Activated CD4-positive, CD25-positive, alpha-beta regulatory T cell treated with anti-CD3 and anti-CD28 coated beads, Interleukin-2, amount 50 U/mL, for 24 hours (primary cell): ENCODE data around the gene GNG3.
"Not testable (repeated sequence)": the region's sequence is repeated elsewhere in the genome, so short reads cannot be mapped to it uniquely, and the experiment has no call there.

Experiments used
- ATAC-seq, 2 donors: fragments of 150-1000 bp; cut with Tn5 transposase; one replicate each; pipeline ENCODE4 v1.10.0; 2021; ENCODE audit warnings: mild to moderate bottlenecking in 1 of 2, moderate library complexity in 1 of 2

The GNG3 gene

DNA sequence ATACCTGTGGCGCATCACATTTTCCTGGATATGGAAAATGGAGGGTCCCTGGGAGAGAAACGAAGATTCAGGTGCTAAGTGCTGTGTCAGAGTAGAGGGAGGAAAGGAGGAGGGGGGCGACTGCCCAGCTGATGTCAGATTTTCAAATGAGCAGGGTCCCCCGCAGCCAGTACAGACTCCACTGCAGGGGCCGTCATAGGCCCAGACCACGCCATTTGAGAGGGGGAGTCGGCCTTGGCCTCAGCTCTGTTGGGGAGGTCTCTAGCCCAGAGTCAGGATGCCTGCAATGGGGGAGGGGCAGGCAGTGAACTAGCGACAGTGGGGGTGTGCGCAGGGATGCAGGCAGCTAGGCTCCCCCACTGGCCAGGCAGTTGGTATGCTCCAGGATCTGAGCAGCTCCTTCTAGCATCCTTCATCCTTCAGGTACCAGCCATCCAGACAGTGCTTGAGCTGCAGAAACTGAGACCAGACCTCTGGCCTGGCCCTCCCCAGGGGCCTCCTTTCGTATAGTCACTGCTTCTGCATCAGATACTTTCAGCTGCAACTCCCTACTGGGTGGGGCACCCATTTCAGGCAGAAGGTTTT, at the start of gene GNG3, which contains the start of gene BSCL2:
TSS of gene GNG3 (plus strand) at position 400 of the 585 bp plus-strand sequence. CDS start 620 bp downstream, outside the sequence.
TSS of gene BSCL2 (minus strand) at position 148 of the 585 bp plus-strand sequence. CDS start 229 bp downstream, outside the sequence.
- no peak for ATAC-seq

DNA sequence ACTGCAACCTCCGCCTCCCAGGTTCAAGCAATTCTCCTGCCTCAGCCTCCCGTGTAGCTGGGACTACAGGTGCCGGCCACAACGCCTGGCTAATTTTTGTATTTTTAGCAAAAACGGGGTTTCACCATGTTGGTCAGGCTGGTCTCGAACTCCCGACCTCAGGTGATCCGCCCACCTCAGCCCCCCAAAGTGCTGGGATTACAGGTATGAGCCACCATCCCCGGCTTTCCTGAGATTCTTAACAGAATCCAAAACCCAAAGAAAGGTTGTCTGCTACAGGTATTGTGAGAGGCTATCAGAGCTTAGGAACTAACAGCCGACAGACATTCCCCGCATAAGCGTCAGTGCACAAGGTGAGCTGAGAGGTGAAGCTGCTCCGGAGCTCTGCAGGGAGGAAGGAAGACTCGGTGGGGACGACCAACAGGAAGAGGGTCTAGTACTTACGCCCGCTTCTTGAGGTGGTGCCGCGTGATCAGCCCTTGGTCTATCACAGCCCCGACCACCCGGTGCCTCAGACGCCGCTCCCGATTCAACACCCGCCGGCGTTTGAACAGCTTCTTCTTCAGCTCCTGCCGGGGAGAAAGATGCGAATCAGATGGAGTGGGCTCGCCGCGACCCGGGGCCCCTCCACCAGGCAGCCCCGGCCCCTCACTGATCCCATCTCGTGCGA, 42.9 kb upstream of the GNG3 start:
- ATAC-seq = peak; percentile 55 to 67

DNA sequence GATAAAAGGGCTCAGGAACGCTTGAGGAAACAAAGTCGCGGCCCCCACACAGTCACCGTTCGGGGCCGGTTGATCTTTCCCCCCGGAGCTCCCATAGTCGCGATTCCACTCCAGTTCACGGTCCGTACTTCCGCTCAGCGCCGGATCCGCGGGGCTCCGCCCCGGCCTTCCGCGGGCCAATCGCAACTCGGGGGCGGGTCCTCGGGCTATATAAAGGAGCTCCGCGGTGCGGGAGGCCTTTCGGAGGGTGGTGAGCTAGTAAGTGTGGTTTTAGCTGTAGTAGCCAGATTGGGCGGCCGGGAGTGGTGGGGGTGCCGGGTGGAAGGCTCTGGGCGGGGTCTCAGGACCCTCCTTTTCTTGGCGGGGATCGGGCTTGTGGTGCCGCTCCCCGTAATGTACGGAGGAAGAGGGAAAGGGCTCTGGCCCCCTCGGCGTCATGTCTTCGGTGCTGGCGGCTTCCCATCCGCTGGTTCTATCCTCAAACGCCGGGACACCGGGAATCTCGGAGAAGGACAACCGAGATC, 42.3 kb upstream of the GNG3 start, which contains the start of the genes C11orf98 and CSKMT:
TSS of gene C11orf98 (minus strand) at position 136 of the 524 bp plus-strand sequence. CDS start at position 95, 41 bp downstream.
TSS of gene CSKMT (plus strand) at position 238 of the 524 bp plus-strand sequence. CDS start 568 bp downstream, outside the sequence.
- ATAC-seq = peak; percentile 92

GRCh38 chr11:62665599-62666258, 41.7 kb upstream of the GNG3 start:
- ATAC-seq = peak; percentile 33 to 38

DNA sequence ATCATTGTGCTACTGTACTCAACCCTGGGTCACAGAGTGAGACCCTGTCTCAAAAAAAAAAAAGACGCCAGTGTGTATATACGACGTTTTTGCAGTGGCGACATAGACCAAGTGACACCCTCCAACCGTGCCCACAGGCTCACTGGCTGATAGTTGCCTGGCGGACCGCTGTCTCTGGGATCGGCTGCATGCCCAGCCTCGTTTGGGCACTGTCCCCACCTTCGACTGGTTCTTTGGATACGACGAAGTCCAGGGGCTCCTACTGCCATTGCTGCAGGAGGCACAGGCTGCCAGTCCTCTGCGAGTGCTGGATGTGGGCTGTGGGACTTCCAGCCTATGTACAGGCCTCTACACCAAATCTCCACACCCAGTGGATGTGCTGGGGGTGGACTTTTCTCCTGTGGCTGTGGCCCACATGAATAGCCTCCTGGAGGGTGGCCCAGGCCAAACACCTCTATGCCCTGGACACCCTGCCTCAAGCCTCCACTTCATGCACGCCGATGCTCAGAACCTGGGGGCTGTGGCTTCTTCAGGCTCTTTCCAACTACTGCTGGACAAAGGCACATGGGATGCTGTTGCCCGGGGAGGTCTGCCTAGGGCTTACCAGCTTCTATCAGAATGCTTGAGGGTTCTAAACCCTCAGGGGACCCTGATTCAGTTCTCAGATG, 41.1 kb upstream of the GNG3 start:
- no peak for ATAC-seq

DNA sequence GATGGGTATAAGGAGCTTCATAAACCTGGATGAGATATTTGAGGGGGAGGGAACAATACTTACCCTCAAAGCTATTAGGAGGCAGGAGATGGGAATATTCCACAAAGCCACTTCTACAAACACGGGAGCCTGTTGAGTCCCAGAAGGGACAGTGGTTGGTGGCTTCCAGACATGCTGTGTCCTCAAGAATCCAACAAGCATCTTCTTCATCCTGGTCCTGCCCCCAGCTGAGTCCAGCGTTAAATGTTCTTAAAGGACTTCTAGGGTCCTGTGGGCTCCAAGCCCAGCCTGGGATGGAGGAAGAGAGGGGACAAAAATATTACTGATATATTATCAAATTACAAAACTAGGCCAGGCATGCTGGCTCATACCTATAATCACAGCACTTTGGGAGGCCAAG, 40.0 kb upstream of the GNG3 start:
- ATAC-seq = no peak

DNA sequence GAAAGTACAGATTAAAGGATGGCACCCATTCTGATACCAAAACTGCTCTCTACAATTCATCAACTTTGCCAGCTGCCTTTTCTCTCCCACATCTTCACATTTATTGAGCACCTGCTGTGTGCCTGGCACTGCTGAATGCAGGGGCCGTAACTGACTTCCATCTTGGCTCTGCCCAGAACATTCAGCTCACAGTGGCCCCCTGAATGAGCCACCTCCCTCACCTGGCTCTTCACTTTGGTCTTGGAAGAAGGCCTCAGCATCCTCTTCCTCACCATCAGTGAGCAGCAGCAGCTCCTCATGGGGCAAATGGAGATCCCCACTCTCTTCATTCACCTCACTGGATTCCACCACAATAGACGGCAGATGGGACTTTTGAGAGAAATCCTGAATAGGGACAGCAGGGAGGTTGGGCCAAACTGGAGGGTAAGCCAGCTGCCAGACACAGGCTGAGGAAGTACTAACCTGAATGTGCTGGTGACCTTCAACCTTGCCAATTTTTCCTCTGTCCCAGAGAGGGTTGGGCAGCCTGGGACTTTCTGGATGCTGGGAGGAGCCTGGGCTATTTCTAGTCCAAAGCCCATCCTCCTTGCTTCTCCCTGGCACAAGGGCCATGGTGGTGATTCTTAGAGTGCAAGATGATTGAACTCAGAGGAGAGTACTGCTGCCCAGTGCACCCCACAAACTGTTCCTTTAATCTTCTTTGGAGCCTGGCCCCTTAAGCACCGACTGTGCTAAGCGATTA, 37.9 kb upstream of the GNG3 start:
- no peak for ATAC-seq

- ATAC-seq = peak; percentile 3 to 8
Measured at GRCh38 chr11:62671236-62671607, 36.3 kb upstream of the GNG3 start.

DNA sequence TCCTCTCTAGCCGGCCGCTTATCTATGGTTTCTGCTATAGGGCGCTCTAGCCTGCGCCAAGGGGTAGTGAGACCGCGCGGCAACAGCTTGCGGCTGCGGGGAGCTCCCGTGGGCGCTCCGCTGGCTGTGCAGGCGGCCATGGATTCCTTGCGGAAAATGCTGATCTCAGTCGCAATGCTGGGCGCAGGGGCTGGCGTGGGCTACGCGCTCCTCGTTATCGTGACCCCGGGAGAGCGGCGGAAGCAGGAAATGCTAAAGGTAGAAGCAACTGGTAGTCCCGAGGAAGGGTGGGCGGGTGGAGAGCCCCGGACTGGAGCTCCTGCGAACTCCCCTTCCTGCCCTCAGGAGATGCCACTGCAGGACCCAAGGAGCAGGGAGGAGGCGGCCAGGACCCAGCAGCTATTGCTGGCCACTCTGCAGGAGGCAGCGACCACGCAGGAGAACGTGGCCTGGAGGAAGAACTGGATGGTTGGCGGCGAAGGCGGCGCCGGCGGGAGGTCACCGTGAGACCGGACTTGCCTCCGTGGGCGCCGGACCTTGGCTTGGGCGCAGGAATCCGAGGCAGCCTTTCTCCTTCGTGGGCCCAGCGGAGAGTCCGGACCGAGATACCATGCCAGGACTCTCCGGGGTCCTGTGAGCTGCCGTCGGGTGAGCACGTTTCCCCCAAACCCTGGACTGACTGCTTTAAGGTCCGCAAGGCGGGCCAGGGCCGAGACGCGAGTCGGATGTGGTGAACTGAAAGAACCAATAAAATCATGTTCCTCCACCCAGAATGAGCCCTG, 35.7 kb upstream of the GNG3 start, which contains the start of the genes LBHD1 and UQCC3:
TSS of gene LBHD1 (minus strand) at position 660 of the 782 bp plus-strand sequence. CDS start 2,236 bp downstream, outside the sequence.
TSS of gene UQCC3 (plus strand) at position 66 of the 782 bp plus-strand sequence. CDS start at position 139, 73 bp downstream.
- peak; percentile 88 to 90 for ATAC-seq

- no peak for ATAC-seq
Measured at GRCh38 chr11:62673196-62673525, 34.3 kb upstream of the GNG3 start.

DNA sequence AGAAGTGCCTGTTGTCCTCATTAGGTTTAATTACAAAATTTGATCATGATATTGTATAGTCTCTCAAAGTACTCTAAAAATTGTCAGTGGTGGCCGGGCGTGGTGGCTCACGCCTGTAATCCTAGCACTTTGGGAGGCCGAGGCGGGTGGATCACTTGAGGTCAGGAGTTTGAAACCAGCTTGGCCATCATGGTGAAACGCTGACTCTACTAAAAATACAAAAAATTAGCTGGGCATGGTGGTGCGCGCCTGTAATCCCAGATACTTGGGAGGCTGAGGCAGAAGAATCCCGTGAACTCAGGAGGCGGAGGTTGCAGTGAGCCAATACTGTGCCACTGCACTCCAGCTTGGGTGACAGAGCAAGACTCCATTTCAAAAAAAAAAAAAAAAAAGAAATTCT, 32.1 kb upstream of the GNG3 start:
- not testable (repeated sequence) for ATAC-seq

DNA sequence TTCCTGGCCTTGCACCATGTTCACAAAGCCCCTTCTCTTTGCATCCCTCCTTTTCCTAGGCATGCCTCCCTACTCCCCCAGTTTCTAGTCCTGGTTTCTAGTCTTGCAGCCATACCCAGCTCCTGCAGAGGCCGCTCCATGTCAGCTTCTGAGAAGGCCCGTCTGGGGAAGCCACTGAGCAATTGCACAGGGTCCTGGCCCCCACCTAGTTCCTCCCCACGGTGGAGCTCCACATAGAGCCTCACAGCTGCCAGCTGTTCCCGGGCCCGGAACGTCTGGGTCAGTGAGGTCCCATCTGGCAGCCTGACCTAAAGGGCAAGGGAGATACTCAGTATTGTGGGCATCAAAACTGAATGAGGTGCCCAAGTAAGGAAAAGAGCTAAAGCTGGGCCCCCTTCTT, 30.8 kb upstream of the GNG3 start:
- no peak for ATAC-seq

DNA sequence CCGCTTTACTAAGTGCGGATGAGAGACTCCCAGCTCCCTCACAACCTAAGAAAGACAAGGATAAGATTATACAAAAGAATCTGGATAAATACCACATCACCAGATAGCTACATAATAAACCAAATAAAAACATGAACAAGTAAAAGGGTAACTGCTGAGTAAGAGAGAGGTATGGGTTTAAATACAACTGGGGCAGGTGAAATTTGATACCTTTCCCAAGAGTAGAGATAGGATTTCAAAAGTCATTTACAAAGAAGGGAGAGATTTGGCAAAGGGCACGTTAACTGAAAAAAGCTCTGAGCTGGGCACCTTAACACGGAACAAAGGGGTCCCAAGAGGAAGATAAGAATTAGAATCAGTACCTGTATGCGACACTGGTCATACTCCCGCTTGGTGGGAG, 30.3 kb upstream of the GNG3 start:
- no peak for ATAC-seq

GRCh38 chr11:62677714-62678113, 29.8 kb upstream of the GNG3 start:
- no peak for ATAC-seq

- ATAC-seq = no peak
Measured at GRCh38 chr11:62678433-62678769, 29.1 kb upstream of the GNG3 start.

GRCh38 chr11:62678770-62679696, 28.4 kb upstream of the GNG3 start, which contains the start of gene UBXN1:
Gene UBXN1, minus strand, starts transcription at chr11:62679073. Its CDS starts 150 bp downstream, at chr11:62678923.
- ATAC-seq = peak; percentile 89

DNA sequence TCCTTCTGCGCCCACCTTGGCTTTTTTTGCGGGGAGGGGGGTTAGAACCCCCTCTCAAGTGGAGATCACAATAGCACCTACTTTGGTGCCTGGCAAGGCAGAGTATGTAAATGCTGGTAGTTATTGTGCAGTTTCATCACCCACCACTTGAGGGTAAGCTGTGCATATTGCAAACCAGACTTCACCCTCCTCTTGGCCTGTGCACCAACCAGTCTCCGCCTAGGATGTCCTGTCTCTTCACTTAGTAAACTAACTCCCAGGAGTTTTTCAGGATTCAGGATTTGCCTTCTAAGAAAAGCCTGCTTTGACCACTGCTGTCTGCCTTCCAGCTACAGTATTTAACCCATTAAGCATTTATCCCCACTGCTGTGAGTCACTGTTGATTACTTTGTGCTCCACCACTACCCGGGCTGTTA, 26.6 kb upstream of the GNG3 start:
- ATAC-seq = peak; percentile 60 to 62

DNA sequence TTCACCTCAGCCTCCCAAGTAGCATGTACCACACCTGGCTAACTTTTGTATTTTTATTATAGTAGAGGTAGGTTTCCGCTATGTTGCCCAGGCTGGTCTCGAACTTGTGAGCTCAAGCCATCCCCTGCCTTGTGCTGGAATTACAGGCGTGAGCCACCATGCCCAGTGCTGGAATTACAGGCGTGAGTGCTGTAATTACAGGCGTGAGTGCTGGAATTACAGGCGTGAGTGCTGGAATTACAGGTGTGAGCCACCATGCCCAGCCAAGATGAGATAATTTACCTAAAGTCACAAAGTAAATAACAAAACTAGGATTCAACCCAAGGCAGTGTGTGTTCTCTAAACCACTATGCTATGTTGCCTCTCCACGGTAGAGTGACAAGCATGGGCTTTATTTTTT, 25.0 kb upstream of the GNG3 start:
- ATAC-seq = no peak

DNA sequence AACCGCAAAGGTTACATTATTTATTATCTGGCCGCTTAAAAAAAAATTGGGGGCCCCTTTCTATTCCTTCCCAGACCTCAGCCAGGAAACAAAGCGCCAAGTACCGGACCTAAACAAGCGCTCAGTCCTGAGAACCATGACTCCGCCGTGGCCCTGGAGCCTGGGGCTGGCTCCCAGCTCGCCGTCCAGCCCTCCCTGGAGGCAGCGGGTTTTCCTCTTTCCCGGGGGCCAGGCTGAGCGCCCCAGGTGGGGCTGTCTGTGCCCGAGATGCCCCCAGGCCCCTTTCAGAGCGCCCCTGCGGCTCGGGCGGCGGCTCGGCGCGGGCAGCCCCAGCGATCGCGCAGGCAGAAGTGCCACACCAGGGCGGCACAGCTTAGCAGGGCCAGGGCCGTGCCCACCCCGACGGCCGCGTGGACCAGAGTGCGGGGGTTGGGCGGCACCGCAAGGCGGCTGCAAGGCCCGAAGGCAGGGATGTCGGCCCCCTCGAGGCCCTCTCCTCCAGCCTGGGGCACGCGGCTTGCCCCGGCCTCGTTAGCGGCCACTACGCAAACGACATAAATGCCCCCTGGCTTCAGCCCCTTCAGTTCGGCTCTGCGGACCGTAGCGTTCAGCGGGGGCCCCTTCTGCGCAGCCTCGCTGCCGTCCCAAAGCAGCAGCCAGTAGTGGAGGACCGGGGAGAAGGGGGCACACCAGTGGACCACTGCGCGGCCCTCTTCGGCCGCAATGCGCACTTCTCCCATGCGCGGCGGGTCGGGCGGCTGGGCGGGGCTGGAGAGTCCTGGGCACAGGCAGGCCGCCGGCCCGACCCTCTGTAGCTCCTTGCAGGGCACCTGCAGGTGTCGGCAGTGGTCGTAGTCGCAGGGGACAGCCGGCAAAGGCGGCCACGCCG, 19.7 kb upstream of the GNG3 start:
- no peak for ATAC-seq
